Subcutaneous adipose tissue (tissue), 4 donors: ENCODE results near the gene MAP3K3. TPM values are rescaled to one million over a fixed set of nuclear protein-coding genes. Genes with fewer than 3 reads are reported as not detected.

ENCODE experiments used
- total RNA-seq, 4 donors: library from RNA; depleted of rRNA; stranded (reverse); fragments of >200 nt; gene quantifications; one replicate each; pipeline ENCODE4 v1.1.0, GENCODE V29; 2016
- TF ChIP-seq, protein P1 (sequence below): fragments of 450-650 bp; IDR thresholded peaks from one replicate; pipeline ENCODE4 v1.5.1; 2016; ENCODE audit warnings: low read depth, mild to moderate bottlenecking, control low read depth, antibody characterized with exemption, moderate library complexity

The MAP3K3 gene
- total RNA-seq, 4 donors from 2014 or later = 37.7 to 80.8 (median 62.0) TPM

GRCh38 chr17:63622574-63623390 is 565 bp downstream of the MAP3K3 start:
- TF ChIP-seq, protein P1, sequence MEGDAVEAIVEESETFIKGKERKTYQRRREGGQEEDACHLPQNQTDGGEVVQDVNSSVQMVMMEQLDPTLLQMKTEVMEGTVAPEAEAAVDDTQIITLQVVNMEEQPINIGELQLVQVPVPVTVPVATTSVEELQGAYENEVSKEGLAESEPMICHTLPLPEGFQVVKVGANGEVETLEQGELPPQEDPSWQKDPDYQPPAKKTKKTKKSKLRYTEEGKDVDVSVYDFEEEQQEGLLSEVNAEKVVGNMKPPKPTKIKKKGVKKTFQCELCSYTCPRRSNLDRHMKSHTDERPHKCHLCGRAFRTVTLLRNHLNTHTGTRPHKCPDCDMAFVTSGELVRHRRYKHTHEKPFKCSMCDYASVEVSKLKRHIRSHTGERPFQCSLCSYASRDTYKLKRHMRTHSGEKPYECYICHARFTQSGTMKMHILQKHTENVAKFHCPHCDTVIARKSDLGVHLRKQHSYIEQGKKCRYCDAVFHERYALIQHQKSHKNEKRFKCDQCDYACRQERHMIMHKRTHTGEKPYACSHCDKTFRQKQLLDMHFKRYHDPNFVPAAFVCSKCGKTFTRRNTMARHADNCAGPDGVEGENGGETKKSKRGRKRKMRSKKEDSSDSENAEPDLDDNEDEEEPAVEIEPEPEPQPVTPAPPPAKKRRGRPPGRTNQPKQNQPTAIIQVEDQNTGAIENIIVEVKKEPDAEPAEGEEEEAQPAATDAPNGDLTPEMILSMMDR = no peak

DNA sequence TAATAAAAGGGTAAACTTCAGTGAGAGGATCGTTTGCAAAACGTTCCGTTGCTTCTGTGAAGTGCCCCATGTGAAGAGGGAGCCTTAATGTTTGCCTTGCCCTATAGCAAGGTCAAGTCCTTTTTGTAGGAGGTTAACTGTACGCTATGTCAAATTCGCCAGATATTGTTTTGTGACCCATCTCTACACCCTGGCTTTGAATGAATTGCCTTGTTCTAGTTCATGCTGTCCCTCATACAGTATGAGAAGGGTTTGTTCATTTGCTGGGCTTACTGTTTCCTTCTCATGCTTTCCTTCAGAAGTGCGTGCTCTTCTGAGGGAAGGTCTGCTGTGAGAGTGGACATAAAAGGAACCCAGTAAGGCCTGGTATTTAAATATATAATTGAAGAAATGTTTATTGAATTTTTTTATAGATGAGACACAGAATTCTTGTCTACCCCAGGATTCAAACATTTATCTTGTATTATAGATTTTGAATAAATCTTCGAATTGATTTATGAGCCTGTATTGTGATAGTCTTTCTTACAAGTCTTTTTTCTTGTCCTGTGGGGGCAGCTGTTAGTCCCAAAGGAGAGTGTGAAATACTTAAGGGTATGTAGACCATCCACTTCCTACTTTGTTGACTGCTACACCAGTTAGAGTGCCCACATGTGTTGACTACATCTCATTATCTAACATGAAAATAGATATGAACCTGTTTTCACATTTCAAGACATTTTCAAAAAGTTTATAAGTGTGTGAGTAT is 1.7 kb downstream of the MAP3K3 start:
- TF ChIP-seq, protein P1 = no peak

- TF ChIP-seq, protein P1 = no peak
Observed at GRCh38 chr17:63624531-63624880, 2.3 kb downstream of the MAP3K3 start.

DNA sequence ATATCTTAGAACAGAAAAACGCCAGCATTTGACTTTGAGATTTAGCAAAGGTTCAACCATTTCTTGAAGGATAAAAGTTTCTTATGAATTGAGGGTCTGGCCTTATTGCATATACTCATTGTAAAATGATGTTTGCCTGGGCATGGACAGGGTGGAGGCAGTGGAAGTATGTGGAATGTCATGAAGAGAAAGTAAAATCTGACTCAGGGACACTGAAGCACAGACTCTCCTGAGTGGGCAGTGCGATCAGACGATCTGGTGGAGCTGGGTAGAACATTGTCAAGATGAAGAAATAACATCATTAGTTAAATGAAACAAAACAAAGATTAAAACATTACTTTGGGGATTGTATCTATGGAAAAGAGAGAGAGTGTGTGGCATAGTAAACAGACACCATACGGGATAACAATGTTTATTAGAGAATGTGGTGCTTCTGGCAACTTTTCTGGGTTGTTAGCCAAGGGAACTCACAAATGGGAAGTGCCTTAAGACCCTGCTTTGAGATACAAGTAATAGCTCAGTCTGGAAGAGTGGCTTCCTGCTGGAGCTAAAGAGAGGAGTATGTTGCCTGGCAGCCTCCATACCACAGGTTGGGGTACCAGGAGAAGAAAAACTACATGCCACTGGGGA is 4.4 kb downstream of the MAP3K3 start:
- TF ChIP-seq, protein P1 = no peak

DNA sequence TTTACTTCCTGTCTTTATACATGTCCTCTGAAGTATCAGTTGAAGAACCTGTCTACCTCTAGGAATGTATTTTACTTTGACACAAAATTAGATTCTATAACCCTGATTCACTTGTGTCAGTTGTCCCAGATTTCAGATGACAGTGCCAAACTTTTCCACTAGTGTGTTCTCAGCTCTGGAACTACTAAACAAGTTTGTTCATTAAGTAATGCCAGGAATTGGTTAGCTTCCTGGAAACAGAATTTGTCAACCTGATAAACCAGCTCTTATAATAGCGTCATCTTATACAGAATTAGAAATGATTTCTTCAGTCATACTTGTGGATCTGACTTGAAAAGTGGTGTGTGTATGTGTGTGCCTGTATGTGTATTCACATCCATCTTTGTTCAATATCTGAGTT is 7.4 kb downstream of the MAP3K3 start:
- TF ChIP-seq, protein P1 = no peak

GRCh38 chr17:63631062-63631461 is 8.8 kb downstream of the MAP3K3 start:
- TF ChIP-seq, protein P1 = no peak

- TF ChIP-seq, protein P1 = no peak
Observed at GRCh38 chr17:63631626-63632025, 9.4 kb downstream of the MAP3K3 start.
